Glomerular visceral epithelial cell (primary cell): ENCODE measurements around the gene ZNF138.
A peak's percentile ranks its signal among the peaks of the same experiment; 100 is the strongest.

Experiments used
- DNase-seq: peaks from one replicate; pipeline ENCODE4 v3.0.0-alpha.2; 2016; ENCODE audit errors: extremely low spot score

The ZNF138 gene

DNA sequence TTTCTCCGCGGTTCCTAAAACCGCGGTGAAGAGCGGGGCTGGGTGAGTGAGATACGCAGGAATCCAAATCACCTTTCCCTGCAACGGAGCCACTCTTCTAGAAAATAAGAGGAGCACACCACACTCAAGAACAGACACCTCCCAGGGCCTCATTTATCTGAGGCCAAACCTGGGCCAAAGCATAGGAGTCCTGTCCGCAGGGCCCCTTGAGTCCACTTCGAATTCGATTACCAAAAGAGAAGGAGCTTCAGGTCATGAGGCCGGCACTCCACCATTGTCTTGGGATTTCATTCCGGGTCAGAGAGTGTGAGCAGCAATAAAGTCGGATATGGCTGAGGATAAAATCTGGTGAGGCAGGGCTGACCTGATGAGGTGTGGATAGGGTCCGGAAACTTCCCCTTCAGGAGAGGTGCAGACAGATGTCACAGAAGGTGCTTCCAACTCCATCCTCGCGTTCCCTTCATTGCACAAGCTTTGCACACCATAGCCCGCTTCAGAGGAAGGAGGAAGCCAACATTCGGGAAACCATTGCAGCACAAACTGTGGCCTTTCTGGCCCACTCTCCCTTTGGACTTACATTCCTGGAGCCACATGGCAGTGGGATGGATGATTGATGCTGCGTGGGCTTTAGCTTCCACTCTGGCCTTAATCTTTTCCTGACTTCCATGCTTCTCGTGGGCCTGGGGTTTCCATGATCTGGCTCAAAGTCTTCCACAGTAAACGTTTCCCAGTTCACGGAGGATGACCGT is 81.6 kb downstream of the ZNF138 start:
- DNase-seq = no peak

DNA sequence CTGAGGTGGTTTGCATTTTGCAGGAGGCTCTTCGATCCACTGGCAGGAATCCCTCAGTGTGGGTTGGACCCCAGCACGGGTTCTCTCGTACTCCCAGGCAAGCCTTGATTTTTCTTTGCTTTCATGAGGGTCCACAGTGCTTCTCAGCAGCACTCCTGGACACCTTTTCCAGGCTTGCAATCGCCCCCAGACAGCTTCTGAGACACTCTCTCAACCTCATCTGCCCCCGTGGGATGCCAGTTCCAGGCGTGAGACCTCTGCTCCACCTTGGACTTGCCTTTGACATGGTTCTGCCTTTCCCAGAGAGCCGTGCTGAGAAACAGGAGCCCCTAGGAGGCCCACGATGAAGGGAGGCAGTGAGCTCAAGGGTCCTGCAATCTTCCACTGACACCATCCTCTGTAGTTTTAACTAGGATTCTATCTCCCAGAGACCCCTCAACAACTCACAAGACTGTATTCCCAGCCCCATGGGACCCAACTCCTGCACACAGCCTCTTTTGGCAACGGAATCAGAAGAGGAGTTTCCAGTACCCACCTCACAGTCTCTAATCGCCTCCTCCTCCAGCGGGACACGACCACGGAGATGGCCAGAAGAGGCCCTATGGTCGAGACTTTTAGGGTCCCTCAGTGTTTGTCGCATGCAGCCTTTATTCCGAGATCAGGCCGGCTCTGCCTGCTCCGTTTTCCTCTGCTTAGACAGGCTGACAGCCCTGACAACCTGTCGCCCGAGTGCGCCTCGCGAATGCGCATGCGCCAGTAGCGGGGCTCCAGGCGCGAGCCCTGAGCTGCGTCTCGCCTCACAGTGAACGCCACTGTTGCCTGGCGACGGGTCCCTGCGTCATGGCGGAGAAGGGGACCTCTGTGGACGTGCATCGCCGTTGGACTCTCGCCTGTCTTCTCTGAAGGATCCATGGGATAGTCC is 82.8 kb downstream of the ZNF138 start:
- peak; percentile 34 for DNase-seq

DNA sequence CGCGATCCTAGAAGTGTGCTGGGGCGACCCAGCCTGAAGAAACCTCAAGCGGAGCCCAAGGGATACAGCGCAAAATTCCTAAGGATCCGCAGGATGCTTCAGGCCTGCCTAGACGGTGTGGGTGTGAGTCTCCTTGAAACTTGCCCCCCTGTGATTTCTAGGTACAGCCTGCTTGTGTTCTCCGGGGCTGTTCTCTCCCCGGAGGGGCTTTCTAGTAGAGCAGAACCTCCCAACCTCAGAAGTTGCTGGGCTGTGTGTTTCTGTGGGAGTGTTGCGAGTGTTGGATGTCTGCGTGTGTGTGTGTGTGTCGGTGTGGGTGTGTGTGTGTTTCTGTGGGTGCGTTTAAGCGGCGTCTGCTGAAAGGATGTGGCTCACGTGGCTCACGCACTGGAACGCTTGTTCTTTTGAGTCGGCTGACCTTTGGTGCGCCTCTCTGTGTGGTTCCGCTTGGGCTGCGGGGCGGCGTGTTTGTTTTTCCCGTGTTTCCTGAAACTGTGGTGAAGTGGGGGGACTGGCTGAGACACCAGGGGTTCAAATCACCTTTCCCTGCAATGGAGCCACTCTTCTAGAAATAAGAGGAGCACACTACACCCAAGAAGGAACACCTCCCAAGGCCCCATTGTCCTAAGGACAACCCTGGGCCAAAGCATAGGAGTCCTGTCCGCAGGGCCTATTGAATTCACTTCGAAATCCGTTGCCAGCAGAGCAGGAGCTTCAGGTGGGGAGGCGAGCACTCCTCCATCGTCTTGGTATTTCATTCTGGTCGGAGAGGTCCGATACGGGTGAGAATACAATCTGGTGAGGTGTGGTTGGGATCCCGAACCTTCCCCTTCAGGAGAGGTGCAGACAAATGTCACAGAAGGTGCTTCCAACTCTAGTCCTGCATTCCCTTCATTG is 83.7 kb downstream of the ZNF138 start:
- DNase-seq = no peak

DNA sequence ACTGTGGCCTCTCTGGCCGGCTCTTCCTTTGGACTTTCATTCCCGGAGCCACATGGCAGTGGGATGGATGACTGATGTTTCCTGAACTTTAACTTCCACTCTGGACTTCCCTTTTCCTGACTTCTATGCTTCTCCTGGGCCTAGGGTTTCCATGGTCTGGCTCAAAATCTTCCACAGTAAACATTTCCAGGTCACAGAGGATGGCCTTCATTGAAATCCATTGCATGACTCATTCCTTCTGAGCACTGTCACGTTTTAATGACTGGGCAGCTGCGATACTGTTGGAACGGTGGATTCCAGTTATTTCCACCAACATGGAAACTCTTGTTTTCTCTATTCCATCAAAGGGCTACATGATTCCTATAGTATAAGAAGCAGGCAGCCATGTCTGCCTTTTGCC is 84.5 kb downstream of the ZNF138 start:
- no peak for DNase-seq

DNA sequence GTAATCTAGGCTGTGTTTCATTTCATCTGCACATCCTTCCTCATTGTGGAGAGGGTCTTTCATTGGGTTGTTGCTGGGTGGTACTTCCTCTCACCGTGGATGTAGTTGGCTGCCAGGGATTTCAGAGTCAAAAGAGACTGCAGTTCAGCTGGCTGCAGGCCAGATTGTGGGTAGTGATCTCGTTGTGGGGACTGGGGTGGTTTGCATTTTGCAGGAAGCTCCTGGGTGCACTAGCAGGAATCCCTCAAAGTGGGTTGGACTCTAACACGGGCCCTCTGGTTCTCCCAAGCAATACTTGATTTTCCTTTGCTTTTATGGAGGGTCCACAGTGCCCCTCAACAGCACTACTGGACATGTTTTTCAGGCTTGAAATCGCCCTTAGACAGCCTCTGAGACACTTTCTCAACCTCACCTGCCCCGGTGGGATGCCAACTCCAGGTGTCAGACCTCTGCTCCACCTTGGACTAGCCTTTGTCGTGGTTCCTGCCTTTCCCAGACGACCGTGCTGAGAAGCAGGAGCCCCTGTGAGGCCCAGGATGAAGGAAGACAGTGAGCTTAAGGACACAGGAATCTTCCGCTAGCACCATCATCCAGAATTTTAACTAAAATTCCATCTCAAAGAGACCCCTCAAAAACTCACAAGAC is 85.0 kb downstream of the ZNF138 start:
- DNase-seq = no peak

DNA sequence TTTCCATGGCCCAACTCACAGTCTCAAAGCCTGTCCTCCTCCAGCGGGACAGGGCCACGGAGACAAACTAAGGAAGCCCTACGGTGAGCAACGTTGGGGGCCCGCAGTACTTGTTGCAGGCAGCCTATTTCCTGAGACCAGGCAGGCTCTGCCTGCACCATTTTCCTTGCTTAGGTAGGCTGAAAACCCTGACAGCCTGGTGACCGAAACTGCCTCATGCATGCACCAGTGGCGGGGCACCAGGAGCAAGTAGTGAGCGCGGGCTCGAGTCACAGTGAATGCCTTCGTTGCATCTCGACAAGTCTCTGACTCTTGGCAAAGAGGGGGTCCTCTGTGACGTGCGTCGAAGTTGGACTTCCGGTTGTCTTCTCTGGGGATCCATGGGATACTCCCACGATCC is 85.6 kb downstream of the ZNF138 start:
- no peak for DNase-seq

DNA sequence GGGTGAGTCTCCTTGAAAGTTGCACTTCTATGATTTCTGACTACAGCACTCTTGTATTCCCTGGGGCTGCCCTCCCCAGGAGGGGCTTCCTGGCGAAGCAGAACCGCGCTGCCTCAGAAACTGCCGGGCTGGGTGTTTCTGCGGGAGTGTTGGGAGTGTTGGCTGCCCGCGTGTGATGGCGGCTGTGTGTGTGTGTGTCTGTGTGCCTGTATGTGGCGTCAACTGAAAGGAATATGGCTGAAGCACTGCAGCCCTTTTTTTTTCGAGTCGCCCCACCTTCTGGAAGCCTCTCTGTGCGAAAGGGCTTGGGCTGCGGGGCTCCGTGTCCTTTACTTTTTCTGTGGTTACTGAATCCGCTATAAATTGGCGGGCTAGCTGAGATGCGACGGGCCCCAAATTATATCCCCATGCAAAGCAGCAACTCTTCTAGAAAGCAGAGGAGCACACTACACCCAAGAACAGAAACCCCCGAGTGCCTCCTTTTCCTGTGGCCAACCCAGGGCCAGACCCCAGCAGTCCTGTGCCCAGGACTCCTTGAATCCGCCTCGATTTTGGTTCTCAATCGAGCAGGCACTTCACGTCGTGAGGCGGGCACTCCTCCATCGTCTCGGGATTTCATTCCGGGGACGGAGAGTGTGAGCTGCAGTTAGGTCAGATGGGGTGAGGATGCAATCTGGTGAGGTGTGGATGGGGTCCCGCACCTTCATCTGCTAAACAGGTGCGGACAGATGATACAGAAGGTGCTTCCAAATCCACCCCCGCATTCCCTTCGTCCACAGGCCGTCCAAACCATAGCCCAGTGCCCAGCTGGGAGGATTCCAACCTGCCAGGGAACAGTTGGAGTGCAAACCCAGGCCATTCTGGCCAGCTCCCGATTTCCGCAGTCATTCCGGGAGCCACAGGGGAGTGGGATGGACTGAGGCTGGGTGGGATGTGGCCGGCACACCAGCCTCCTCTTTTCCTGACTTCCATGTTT is 86.4 kb downstream of the ZNF138 start:
- DNase-seq = no peak

DNA sequence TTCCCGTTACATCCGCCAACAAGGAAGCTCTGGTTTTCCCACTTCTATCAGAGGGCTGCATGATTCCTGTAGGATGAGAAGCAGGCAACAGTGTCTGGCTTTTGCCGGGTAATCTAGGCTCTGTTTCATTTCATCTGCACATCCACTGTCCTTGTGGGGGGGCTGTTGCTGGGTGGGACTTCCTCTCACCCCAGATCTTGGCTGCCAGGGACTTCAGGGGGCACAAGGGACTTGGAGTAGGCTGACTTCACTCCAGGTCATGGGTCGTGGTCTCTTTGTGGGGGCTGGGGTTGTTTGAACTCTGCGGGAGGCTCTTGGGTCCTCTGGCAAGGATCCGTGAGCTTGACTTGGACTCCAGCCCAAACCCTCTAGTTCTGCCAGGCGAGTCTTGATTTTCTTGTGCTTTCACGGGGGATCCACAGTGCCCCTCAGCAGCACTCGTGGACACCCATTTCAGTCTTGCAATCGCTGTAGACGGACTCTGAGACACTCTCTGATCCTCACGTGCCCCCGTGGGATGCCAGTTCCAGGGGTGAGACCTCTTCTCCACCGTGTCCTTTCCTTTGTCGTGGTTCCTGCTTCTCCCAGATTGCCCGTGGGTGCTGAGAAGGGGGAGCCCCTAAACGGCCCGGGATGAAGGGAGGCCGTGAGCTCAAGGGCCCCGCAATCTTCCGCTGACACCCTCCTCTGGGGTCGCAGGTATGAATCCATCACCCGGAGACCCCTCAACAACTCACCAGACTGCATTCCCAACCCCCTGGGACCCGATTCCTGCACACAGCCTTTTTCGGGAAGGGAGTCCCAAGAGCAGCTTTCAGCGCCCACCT is 87.4 kb downstream of the ZNF138 start:
- DNase-seq = no peak

DNA sequence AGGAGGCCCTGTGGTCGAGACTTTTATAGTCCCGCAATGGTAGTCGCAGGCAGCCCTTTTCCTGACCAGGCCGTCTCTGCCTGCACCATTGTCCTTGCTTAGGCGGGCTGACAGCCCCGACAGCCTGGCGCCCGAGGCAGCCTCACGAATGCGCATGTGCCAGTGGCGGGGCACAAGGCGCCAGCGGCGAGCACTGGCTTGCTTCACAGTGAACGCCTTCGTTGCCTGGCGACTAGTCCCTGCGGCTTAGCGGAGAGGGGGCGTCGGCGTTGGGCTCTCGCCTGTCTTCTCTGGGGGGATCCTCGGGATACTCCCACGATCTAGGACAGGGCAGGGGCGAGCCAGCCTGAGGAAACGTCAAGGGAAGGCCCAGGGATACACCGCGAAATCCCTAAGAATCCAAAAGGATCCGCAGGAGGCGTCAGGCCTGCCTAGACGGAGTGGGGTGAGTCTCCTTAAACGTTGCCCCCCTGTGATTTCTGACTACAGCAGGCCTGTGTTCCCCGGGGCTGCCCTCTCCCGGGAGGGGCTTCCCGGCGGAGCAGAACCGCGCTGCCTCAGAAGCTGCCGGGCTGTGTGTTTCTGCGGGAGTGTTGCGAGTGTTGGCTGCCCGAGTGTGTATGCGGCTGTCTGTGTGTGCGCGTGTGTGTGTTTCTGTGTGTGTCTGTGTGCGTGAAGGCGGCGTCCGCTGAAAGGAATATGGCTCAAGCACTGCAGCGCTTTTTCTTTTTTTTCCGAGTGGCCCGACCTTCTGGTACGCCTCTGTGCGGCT is 88.3 kb downstream of the ZNF138 start:
- DNase-seq = no peak
